Measurements from ENCODE around the gene RASAL1.

The RASAL1 gene

DNA sequence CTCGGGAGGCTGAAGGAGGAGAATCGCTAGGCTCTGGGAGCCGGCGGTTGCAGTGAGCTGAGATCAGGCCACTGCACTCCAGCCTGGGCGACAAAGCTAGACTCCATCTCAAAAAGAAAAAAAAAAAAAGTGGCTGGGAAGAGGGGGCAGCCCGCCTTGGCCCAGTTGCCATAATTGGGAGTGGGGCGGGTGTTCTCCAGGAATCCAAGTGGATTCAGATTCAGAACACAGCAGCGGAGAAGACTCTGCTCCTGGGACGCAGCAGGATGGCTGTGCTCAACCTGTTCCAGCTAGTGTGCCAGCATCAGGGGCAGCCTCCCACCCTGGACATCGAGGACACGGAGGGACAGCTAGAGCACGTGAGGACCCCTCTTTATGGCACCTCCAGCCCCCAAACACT is 19.5 kb upstream of the RASAL1 start:
- no peak overlapping the region for H3K4me3 ChIP-seq (ENCODE audit: low read length)

DNA sequence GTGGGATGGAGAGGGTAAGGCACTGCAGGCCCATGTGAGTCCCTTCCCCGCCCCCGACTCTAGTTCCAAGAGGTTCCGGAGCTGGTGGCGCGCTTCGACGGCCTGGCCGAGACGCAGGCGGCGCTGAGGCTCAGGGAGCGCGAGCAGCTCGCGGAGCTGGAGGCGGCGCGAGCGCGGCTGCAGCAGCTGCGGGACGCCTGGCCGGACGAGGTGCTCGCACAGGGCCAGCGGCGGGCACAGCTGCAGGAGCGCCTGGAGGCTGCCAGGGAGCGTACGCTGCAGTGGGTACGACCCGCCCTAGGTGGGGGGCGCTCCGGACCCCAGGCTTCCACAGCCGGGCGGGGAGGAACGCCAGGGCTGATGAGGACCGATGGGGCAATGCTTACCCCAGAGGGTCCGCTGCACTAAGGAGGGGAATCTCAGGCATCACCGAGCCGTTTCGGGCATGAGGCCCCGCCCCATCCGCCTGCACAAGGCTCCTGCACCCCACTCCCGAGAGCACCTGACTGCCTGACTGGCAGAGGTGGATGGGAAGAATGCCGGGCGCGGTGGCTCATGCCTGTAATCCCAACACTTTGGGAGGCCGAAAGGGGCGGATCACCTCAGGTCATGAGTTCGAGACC is 18.9 kb upstream of the RASAL1 start:
- peak overlapping the region; percentile 29 for H3K4me3 ChIP-seq (ENCODE audit: low read length)
- no peak for TF ChIP-seq CTCF (conservative IDR thresholded peaks at IDR 0.05; ENCODE audit: low read depth, low read length)
- DNase-seq (ENCODE audit: low read depth) = no peak

More for the DNA sequence above, 19.5 kb upstream of the RASAL1 start:
- TF ChIP-seq CTCF (conservative IDR thresholded peaks at IDR 0.05; ENCODE audit: low read depth, low read length) = no peak
- no peak for DNase-seq (ENCODE audit: low read depth)

- no peak for DNase-seq (ENCODE audit: low read depth)
- peak; percentile 35 for TF ChIP-seq CTCF (conservative IDR thresholded peaks at IDR 0.05; ENCODE audit: low read depth, low read length)
- H3K4me3 ChIP-seq (ENCODE audit: low read length) = peak overlapping the region; percentile 33
Observed at GRCh38 chr12:113152835-113153814, 17.6 kb upstream of the RASAL1 start.

DNA sequence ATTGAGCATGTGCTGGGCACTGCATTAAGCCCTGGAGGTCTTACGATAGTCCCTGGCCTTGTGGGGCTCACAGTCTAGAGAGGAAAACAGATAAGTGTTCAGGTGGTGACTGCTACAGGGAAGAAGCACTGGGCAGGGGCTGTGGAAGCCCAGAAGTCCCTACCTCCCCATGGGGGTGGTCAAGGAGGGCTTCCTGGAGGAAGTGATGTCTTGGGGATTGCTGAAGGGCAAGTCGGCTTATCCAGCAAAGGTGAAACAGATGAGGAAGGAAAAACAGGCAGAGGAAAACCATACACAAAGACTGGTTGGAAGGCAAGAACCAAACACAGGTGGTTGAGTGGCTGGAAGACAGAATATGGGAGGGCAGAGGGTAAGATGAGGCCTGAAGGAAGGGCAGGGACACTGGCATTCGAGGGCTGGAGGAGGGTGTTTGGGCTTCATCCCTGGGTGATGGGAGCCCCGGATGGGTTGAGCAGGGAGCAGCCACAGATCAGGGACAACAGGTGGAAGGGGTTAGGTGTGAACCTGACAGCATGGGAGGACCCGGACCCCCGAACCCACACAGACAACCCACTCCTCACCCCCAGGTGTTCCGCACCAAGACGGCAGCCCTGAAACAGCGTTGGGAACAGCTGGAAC is 16.8 kb upstream of the RASAL1 start:
- DNase-seq (ENCODE audit: low read depth) = no peak
- no peak for TF ChIP-seq CTCF (conservative IDR thresholded peaks at IDR 0.05; ENCODE audit: low read depth, low read length)
- no peak overlapping the region for H3K4me3 ChIP-seq (ENCODE audit: low read length)

- H3K4me3 ChIP-seq (ENCODE audit: low read length) = no peak overlapping the region
- DNase-seq (ENCODE audit: low read depth) = no peak
- TF ChIP-seq CTCF (conservative IDR thresholded peaks at IDR 0.05; ENCODE audit: low read depth, low read length) = no peak
Observed at GRCh38 chr12:113151655-113152054, 16.1 kb upstream of the RASAL1 start.

DNA sequence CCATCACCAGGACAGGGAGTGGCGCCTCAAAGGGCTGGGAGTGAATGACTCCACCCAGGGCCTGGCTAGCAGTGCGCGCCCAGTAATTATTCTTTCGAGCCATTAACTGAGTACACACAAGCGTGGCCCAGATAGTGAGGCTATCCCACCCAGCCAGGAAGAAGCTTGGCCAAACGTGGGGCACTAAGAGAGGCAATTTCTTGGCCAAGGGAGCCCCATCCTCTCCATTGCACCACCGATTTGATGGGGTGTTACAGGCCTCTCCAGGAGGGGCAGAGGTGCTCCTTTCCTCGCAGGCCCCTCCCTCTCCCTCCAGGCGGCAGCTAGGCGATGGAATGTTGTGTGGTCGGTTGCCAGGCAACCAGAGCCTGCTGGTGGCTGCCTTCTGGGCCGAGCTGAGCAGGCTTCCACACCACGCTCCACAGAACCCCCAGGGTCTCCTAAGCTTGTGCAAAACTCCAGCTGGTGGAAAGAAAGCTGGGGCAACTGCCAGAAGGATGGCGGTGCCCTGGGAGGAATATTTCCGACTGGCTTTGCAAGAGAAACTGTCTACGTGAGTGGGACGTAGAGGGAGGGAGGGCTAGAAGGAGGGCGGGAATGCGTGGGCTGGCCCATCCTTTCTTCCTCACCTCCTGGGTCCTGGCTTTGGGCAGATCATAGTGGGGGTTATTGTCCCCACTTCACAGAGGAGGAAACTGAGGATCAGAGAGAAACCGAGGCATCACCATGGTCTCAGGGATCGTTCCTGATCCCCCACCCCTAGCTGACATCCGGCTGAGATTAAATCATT is 14.0 kb upstream of the RASAL1 start, which contains the start of gene CFAP73:
Gene CFAP73, plus strand, starts transcription at position 364 of the 790 bp plus-strand sequence. Its CDS starts 134 bp downstream, at position 498.
- TF ChIP-seq CTCF (conservative IDR thresholded peaks at IDR 0.05; ENCODE audit: low read depth, low read length) = no peak
- peak; percentile 72 for DNase-seq (ENCODE audit: low read depth)
- H3K4me3 ChIP-seq (ENCODE audit: low read length) = peak within 1 kb of the TSS; percentile 16
